Muscle of arm (tissue), 14 donors: ENCODE results near the gene UBD. TPM values are rescaled to one million over a fixed set of nuclear protein-coding genes. Genes with fewer than 3 reads are reported as not detected.
A peak's percentile ranks its signal among the peaks of the same experiment; 100 is the strongest.

Experiments used
- DNase-seq: peaks from one replicate; pipeline ENCODE4 v3.0.0-alpha.2; 2013
- long read RNA-seq, 11 donors: transcript quantifications; one replicate each; lab custom pipeline, GENCODE V29; 2026
- polyA plus RNA-seq, 12 donors: library from polyadenylated mRNA; unstranded; fragments of 120-200 nt; gene quantifications; one replicate each; pipeline ENCODE4 v1.2.1, GENCODE V29; 2013; ENCODE audit not compliant: insufficient read length in 12 of 12

Gene UBD
- 10 to 100 TPM in 1 of 12 donors, 1 to 10 TPM in 2, under 1 TPM in 2, not detected in 7; 0.14 to 13.8 (median 2.1) TPM for polyA plus RNA-seq
- long read RNA-seq, donor 1, transcript UBD-203 (2 exons, 1,087 nt): major isoform, 6 of 6 reads
- long read RNA-seq, donor 1, partial matches to known transcripts: 0 of 6 reads
- long read RNA-seq, donor 1, other reads (novel, unspliced or antisense): 0 of 6 reads
- long read RNA-seq, donor 2: 0 reads
- long read RNA-seq, donor 3, partial matches to known transcripts: 0 of 1 reads
- long read RNA-seq, donor 3, other reads (novel, unspliced or antisense): 0 of 1 reads
- long read RNA-seq, donor 4: 0 reads
- long read RNA-seq, donor 5: 0 reads
- long read RNA-seq, donor 6: 0 reads
- long read RNA-seq, donor 7: 0 reads
- long read RNA-seq, donor 8: 0 reads
- long read RNA-seq, donor 9, partial matches to known transcripts: 0 of 2 reads
- long read RNA-seq, donor 9, other reads (novel, unspliced or antisense): 0 of 2 reads
- long read RNA-seq, donor 10: 0 reads
- long read RNA-seq, donor 11: 0 reads

GRCh38 chr6:29559524-29560287 is at the start of gene UBD:
TSS of gene UBD (minus strand) at chr6:29559732. CDS start at chr6:29559701, 31 bp downstream.
- no peak for DNase-seq

DNA sequence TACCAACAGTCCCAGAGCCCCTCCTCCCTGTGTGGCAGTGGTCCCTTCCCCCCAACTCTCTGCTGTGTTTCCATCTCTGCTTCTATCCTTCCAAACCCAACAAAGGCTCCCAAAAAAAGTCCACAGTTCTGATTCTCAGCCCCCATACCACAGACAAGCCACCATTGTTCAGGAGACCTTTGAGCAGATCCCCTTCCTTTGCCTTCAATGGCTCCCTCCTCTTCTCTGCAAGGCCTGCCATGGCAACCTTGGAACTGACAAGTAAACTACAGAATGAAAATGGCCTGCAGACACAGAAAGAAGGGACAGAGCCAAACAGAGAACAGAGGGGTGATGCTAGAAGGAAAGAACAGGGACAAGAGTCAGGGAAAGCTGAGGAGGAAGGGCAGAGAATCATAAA is 48.6 kb upstream of the UBD start:
- DNase-seq: no peak

DNA sequence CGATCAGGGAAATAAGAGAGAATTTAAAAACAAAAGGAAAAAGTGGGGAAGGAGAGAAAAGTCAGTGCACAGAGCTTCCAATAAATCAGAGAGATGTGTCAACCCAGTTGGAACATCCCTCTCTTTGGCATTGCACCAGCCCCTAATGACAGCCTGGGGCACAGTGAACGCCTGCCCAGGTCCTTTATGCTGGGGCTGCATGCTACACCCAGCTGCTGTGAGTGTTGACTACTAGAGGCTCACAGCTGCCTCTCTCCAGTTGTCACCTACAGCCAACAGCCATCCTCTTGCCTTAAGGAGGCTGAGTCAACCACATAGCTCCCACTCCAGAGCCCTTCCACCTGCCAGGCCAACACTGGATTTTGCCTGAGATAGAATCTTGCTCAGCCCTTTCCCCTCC is 44.4 kb upstream of the UBD start:
- DNase-seq: no peak

DNA sequence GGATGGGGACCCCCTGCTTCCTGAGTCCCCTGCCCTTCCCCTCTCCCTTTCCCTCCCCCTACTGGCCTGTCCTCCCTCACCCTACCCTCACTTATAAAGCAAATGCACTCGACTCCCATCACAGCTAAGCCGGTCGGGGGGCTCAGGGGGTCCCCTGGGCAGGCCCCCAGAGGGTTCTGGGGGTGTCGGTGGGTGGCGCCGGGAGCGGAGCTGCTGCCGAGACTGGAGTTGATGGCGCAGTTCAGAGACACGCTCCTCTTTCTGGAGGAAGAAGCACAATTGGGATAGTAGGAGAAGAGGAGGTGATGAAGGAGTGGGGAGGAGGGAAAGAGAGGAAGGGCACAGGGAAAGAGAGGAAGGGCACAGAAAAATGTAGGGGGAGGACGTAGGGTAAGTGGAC is 43.9 kb upstream of the UBD start:
- no peak for DNase-seq

- DNase-seq: no peak
Measured at GRCh38 chr6:29602564-29603361, 43.2 kb upstream of the UBD start.

GRCh38 chr6:29598172-29598747 is 38.7 kb upstream of the UBD start:
- DNase-seq: no peak

DNA sequence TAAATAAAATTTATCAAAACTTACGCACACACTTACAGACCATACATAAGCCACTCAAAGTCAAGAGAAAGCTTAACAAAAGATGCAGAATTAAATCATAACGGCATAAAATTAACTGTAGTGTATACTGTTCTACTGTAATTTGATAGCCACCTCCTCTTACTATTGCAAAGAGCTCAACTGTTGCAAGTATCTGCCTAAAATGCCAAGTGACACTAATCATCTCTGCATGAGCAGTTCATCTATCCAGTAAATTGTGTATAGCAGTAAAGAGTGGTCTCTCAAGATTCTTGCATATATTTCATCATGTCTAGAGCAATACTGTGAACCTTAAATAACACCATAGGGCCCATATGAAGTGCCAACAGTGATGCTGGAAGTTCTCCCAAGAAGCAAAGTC is 37.7 kb upstream of the UBD start:
- no peak for DNase-seq

GRCh38 chr6:29596381-29596900 is 36.9 kb upstream of the UBD start:
- DNase-seq: no peak

DNA sequence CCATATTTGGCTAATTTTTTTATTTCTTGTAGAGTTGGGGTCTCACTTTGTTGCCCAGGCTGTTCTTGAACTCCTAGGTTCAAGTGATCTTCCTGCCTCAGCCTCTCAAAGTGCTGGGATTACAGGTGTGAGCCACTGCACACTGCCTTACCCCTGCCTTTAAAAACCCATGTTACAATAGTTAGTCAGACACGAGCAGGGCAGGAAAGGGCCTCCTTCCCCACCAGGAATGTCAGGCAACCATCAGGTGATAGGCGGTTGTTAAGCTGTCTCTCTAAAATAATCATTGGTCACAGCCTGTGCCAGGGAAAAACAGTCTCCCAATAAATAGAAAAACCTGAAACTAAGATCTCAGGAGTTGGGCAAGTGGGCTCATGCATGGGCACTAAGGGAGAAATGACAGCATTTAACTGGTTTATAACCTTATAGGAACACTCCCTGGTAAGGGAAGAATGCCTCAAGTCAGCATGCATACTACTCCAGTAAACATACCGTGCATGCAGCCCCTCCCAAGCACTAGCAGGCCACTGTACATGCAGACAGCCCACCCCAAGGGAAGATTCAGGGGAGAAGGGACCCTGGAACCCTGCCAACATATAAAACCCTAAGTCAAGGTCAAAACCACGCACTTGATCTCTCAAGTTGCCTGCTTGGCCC is 33.8 kb upstream of the UBD start:
- no peak for DNase-seq

- no peak for DNase-seq
Measured at GRCh38 chr6:29591677-29592076, 32.1 kb upstream of the UBD start.

DNA sequence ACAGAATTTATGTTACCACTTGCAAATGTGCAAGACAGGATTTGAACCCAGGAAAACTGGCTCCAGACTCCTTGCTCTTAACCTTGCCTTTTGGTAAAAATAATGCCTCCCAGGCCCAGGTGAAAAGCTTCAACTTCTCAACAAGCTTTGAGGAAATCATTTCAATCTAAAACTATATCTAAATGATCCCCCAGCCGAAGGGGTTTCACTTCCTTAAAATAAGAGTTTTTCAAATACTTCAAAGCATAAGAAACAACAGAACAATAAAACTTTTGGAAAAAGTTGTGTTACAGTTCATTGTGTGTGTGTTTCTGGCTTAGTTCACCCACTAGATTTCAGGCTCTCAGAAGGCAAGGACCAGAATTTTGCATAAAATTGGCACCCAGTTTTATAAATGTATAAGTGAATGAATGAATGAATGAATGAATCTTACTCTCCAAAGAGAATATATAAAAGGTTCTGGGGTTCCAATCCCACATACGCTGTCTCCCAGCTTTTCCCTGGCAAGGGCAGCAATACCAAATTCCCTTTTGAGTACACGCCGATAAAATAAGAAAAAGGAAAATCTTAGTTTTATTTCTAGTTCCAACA is 30.8 kb upstream of the UBD start:
- no peak for DNase-seq

DNA sequence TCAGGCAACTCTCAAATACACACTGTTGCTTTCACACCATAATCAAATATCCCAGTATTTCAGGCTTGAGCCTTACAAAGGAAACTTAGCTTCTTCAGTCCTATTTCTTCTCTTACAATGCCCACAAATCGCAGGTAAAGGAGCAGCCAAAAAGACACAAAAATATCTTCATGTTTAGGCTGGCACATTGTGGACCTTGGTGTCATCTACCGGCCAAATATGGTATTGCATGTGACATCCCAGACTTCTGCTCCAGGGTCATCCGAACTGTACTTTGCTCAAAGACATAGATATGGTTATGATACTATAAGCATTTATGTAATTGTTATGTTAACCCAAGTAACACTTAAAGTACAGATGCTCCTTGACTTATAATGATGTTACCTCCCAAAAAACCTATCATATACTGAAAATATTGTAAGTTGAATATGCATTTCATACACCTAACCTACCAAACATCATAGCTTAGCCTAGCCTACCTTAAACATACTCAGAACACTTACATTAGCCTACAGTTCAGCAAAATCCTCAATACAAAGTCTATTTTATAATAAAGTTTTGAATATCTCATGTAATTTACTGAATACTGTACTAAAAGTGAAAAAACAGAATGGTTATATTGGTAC is 30.0 kb upstream of the UBD start:
- DNase-seq: peak; percentile 51

- no peak for DNase-seq
Measured at GRCh38 chr6:29584821-29585220, 25.3 kb upstream of the UBD start, which contains the start of gene OR2H2. TSS of gene OR2H2 (plus strand) at chr6:29585121. CDS start at chr6:29587945, 2,824 bp downstream.

DNA sequence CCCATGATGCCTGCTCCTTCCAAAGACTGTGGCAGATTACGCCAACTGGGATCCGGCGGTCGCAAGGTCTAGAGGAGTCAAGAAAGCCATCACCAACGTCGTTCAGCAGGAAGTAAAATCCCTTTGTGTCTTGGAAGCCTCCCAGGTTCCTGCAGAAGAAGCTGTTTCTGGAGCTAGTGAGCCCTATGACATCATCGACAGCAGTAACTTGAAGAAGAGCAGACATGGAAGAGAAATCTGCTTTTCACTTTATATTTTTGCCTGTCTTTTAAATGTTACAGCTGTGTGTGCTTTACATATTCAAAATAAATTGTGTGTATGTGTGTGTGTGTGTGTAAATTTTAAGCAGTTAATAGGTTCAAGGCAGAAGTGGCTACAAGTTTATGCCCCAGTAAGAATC is 18.0 kb upstream of the UBD start:
- DNase-seq: no peak

DNA sequence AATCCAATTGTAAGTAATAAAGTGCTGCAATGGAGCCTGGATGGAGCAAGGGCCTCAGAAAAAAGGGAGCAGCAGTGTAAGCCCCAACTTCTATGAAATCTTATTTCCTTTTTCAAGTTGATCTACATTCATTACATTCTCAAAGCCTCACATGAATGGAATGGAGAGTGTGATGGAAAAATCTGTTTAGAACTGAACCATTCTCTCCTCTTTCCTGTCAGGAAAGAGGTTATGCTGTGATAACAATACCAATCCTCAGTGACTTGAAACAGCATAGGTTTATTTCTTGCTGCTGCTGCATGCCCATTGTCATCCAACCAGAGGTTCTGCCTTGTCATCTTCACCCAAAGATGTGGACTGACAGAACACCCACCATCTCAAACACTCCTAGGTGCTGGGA is 16.5 kb upstream of the UBD start:
- no peak for DNase-seq

GRCh38 chr6:29567991-29568390 is 8.5 kb upstream of the UBD start:
- no peak for DNase-seq

DNA sequence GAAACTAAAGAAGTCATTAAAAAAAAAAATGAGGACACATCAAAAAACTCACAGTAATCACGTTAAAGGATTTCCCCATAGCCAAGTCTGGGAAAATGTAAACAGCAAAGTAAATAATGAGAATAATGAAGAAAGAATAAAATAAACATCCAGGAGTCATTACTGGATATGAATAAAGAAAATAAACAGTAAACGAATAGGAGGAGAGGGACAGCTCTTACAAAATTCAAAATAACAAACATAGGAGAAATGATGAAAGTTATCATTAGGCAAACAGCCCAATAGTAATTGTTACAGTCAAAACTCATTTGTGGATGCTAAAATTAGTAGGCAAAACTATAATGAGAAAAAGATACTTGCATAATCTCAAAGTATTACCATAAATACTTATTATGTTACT is 8.0 kb upstream of the UBD start:
- DNase-seq: no peak

DNA sequence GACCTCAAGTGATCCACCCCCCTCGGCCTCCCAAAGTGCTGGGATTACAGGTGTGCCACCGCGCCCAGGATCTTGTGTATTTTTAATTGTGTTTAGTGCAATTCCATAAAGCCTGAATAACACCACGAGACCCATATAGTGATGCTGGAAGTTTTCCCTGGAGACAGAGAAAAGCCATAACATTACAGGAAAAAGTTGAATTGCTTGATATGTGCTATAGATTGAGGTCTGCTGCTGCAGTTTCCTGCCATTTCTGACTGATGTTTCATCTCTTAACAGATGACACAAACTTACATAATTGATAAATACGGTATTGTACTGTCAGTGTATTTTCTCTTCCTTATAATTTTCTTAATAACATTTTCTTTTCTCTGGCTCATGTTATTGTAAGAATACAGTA is 7.3 kb upstream of the UBD start:
- DNase-seq: no peak

DNA sequence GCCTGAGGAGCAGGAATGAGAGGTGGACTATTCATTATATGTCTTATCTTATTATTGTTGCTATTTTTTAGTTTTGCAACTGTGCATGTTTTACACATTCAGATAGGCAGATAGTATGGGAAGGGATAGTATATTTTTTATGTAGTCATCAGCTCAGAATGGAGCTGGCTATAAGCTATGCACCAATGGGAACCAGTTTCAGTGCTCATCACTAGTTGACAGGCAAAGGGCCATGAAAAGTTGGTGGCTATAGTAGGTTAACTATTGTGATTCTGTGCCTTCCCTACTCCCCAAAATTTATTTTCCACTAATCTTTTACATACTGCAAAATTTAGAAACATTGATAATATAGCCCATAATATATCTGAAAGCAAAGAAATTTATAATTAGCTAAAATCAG is 5.3 kb upstream of the UBD start:
- no peak for DNase-seq

- DNase-seq: no peak
Measured at GRCh38 chr6:29563435-29563965, 4.0 kb upstream of the UBD start.
